K562 (cell line): Measurements from ENCODE around the gene SUMO3. TPM values are rescaled to one million over a fixed set of nuclear protein-coding genes. Genes with fewer than 3 reads are reported as not detected.

Experiments used
- CREBBP ChIP-seq: IDR thresholded peaks from one replicate; pipeline ENCODE4 v1.6.1; 2012; ENCODE audit warnings: low read depth, mild to moderate bottlenecking, control low read depth, inconsistent platforms, low read length
- GABPB1 ChIP-seq: sonication (generic); formaldehyde crosslinking; IDR thresholded peaks from 2 replicates; pipeline ENCODE4 v1.8.0; 2022; ENCODE audit warnings: mild to moderate bottlenecking, missing genetic modification reagents
- GTF2F1 ChIP-seq: IDR thresholded peaks from 2 replicates; pipeline ENCODE4 v1.6.1; 2011; ENCODE audit warnings: low read depth, low read length, improper control_type of control experiment
- JUND ChIP-seq, 2 experiments: IDR thresholded peaks; 2 replicates in 1 of 2; 3 replicates in 1 of 2; pipeline ENCODE4 v1.6.1; 2011; ENCODE audit warnings: borderline replicate concordance in 2 of 2, low read depth in 2 of 2, low read length in 2 of 2, improper control_type of control experiment in 1 of 2, missing biosample characterization in 1 of 2, missing genetic modification characterization in 1 of 2, missing genetic modification reagents in 1 of 2
- MCM7 ChIP-seq, 2 experiments: fragments of 450-650 bp; IDR thresholded peaks; 2 replicates each; pipeline ENCODE4 v1.6.1; 2016 to 2018
- NONO ChIP-seq, 2 experiments: fragments of 200-400 bp in 1 of 2; fragments of 450-650 bp in 1 of 2; formaldehyde crosslinking in 1 of 2; IDR thresholded peaks; 2 replicates each; pipeline ENCODE4 v1.6.1; 2017; ENCODE audit warnings: low read depth in 2 of 2, mild to moderate bottlenecking in 2 of 2, moderate library complexity in 2 of 2, low read length in 1 of 2
- POLR2AphosphoS2 ChIP-seq: IDR thresholded peaks from 2 replicates; pipeline ENCODE4 v1.6.1; 2012; ENCODE audit warnings: low read length, improper control_type of control experiment
- SREBF1 ChIP-seq: fragments of 150-350 bp; IDR thresholded peaks from 2 replicates; pipeline ENCODE4 v1.6.1; 2014; ENCODE audit warnings: antibody characterized with exemption, low read depth, low read length, borderline replicate concordance
- TEAD1 ChIP-seq, 2 experiments: fragments of 450-650 bp in 1 of 2; sonication (generic) in 1 of 2; formaldehyde crosslinking; IDR thresholded peaks; 2 replicates each; pipeline versions ENCODE4 v1.4.0 to v1.8.0; 2020 to 2022; ENCODE audit warnings: mild to moderate bottlenecking in 2 of 2, missing genetic modification reagents in 1 of 2
- ZNF408 ChIP-seq: fragments of 250-450 bp; sonication (Bioruptor Pico); IDR thresholded peaks from 2 replicates; pipeline ENCODE4 v1.4.0; 2020; ENCODE audit warnings: low read depth, mild to moderate bottlenecking, moderate library complexity
- ZNF707 ChIP-seq: fragments of 250-450 bp; sonication (Bioruptor Pico); conservative IDR thresholded peaks from 2 replicates; pipeline ENCODE4 v1.8.0; 2022; ENCODE audit warnings: inconsistent platforms, mild to moderate bottlenecking, moderate library complexity
- ZNF764 ChIP-seq: fragments of 250-450 bp; sonication (Bioruptor Pico); IDR thresholded peaks from 2 replicates; pipeline ENCODE4 v1.4.0; 2020; ENCODE audit warnings: low read depth, mild to moderate bottlenecking, moderate library complexity
- polyA plus RNA-seq, 8 experiments: library from polyadenylated mRNA; depleted of rRNA in 4 of 8; stranded (reverse) in 5 of 8; unstranded in 3 of 8; fragments of >200 nt; fragmentation: Nextera tagmentation in 2 of 8; fragmentation: Illumina TruSeq in 1 of 8; extraction: Ambion mirVana in 2 of 8; extraction: Trizol in 1 of 8; gene quantifications; 2 replicates each; pipeline versions ENCODE4 v1.2.1 to v1.2.3, GENCODE V29; 2011 to 2014; ENCODE audit warnings: inconsistent platforms in 1 of 8, missing spikeins in 1 of 8
- total RNA-seq, 7 experiments: library from RNA; depleted of rRNA in 6 of 7; stranded (reverse); fragments of >200 nt in 6 of 7; fragmentation: Illumina TruSeq in 2 of 7; extraction: Trizol in 2 of 7; gene quantifications; 2 replicates each; pipeline versions ENCODE4 v1.2.1 to v1.2.3, GENCODE V29; 2011 to 2021; ENCODE audit warnings: low replicate concordance in 1 of 7
- TF ChIP-seq, protein P1 (sequence below): fragments of 250-450 bp; sonication (Bioruptor Pico); IDR thresholded peaks from 2 replicates; pipeline ENCODE4 v1.5.0; 2021
- TF ChIP-seq, protein P2 (sequence below): fragments of 450-650 bp; IDR thresholded peaks from 2 replicates; pipeline ENCODE4 v1.6.1; 2017; ENCODE audit warnings: antibody characterized with exemption, mild to moderate bottlenecking
- TF ChIP-seq, protein P3 (sequence below): sonication (generic); formaldehyde crosslinking; IDR thresholded peaks from 2 replicates; pipeline ENCODE4 v1.5.0; 2020; ENCODE audit warnings: missing genetic modification reagents
- TF ChIP-seq, protein P4 (sequence below): sonication (generic); formaldehyde crosslinking; IDR thresholded peaks from 2 replicates; pipeline ENCODE4 v1.8.0; 2022; ENCODE audit warnings: mild to moderate bottlenecking, low read depth, missing genetic modification reagents
- TF ChIP-seq, protein P5 (sequence below): sonication (generic); formaldehyde crosslinking; IDR thresholded peaks from 2 replicates; pipeline ENCODE4 v1.8.0; 2022; ENCODE audit warnings: mild to moderate bottlenecking, missing genetic modification reagents
- TF ChIP-seq, protein P6 (sequence below), 2 experiments: IDR thresholded peaks; 2 replicates each; pipeline ENCODE4 v1.6.1; 2011; ENCODE audit warnings: borderline replicate concordance in 1 of 2, control low read depth in 1 of 2, low read depth in 1 of 2, low read length in 1 of 2, mild to moderate bottlenecking in 1 of 2, mixed read lengths in 1 of 2, moderate library complexity in 1 of 2; ENCODE audit not compliant: insufficient read depth in 1 of 2, insufficient read length in 1 of 2, poor library complexity in 1 of 2, severe bottlenecking in 1 of 2; ENCODE audit errors: extremely low read depth in 1 of 2

Gene SUMO3
- total and polyA plus RNA-seq, 9 of the 15 experiments (the other 6 are each of a cell fraction or from before 2014, with no cell fraction given): 13.9 to 143 (median 113) TPM

DNA sequence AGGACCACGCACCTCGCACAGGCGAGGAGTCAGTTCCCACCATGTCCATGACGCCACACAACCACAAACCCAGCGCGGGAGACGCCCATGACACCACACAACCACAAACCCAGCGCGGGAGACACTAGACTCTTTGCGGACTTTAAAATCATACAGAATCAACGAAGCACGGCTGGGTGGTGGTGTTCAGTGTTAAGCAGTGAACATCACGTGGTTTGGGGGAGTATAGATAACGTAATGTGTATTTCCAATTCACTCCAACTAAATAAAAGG, 36.5 kb upstream of the SUMO3 start (continued):
- TF ChIP-seq, protein P1, sequence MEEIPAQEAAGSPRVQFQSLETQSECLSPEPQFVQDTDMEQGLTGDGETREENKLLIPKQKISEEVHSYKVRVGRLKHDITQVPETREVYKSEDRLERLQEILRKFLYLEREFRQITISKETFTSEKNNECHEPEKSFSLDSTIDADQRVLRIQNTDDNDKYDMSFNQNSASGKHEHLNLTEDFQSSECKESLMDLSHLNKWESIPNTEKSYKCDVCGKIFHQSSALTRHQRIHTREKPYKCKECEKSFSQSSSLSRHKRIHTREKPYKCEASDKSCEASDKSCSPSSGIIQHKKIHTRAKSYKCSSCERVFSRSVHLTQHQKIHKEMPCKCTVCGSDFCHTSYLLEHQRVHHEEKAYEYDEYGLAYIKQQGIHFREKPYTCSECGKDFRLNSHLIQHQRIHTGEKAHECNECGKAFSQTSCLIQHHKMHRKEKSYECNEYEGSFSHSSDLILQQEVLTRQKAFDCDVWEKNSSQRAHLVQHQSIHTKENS (CRISPR knock-in tag): no peak
- TF ChIP-seq CREBBP (no peak), JUND (IDR thresholded peaks at IDR 0.05; ENCODE audit: borderline replicate concordance, low read depth, low read length) (peak; percentile 59), JUND (tag; IDR thresholded peaks at IDR 0.05; ENCODE audit: borderline replicate concordance, low read depth, low read length) (no peak; the same call in 2 of the 3 replicates), GTF2F1 (no peak), SREBF1 (no peak), ZNF408 (no peak), ZNF707 (CRISPR knock-in tag) (no peak), GABPB1 (CRISPR knock-in tag) (peak; percentile 13; the same call in 1 of the 2 replicates), ZNF764 (CRISPR knock-in tag) (no peak), TEAD1 (CRISPR knock-in tag; IDR thresholded peaks at IDR 0.05) (peak in 1 of 2 experiments; percentile 31; a peak in 1 of 4 replicates), POLR2AphosphoS2 (no peak), MCM7 (IDR thresholded peaks at IDR 0.05) (peak in 1 of 2 experiments; percentile 27; a peak in 1 of 4 replicates), NONO (IDR thresholded peaks at IDR 0.05; ENCODE audit: low read depth in 2 of 2, low read length in 1 of 2) (no peak)
- TF ChIP-seq, protein P2, sequence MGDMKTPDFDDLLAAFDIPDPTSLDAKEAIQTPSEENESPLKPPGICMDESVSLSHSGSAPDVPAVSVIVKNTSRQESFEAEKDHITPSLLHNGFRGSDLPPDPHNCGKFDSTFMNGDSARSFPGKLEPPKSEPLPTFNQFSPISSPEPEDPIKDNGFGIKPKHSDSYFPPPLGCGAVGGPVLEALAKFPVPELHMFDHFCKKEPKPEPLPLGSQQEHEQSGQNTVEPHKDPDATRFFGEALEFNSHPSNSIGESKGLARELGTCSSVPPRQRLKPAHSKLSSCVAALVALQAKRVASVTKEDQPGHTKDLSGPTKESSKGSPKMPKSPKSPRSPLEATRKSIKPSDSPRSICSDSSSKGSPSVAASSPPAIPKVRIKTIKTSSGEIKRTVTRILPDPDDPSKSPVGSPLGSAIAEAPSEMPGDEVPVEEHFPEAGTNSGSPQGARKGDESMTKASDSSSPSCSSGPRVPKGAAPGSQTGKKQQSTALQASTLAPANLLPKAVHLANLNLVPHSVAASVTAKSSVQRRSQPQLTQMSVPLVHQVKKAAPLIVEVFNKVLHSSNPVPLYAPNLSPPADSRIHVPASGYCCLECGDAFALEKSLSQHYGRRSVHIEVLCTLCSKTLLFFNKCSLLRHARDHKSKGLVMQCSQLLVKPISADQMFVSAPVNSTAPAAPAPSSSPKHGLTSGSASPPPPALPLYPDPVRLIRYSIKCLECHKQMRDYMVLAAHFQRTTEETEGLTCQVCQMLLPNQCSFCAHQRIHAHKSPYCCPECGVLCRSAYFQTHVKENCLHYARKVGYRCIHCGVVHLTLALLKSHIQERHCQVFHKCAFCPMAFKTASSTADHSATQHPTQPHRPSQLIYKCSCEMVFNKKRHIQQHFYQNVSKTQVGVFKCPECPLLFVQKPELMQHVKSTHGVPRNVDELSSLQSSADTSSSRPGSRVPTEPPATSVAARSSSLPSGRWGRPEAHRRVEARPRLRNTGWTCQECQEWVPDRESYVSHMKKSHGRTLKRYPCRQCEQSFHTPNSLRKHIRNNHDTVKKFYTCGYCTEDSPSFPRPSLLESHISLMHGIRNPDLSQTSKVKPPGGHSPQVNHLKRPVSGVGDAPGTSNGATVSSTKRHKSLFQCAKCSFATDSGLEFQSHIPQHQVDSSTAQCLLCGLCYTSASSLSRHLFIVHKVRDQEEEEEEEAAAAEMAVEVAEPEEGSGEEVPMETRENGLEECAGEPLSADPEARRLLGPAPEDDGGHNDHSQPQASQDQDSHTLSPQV: no peak; the same call in 1 of the 2 replicates
- TF ChIP-seq, protein P3, sequence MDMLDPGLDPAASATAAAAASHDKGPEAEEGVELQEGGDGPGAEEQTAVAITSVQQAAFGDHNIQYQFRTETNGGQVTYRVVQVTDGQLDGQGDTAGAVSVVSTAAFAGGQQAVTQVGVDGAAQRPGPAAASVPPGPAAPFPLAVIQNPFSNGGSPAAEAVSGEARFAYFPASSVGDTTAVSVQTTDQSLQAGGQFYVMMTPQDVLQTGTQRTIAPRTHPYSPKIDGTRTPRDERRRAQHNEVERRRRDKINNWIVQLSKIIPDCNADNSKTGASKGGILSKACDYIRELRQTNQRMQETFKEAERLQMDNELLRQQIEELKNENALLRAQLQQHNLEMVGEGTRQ: peak; percentile 74
- TF ChIP-seq, protein P4, sequence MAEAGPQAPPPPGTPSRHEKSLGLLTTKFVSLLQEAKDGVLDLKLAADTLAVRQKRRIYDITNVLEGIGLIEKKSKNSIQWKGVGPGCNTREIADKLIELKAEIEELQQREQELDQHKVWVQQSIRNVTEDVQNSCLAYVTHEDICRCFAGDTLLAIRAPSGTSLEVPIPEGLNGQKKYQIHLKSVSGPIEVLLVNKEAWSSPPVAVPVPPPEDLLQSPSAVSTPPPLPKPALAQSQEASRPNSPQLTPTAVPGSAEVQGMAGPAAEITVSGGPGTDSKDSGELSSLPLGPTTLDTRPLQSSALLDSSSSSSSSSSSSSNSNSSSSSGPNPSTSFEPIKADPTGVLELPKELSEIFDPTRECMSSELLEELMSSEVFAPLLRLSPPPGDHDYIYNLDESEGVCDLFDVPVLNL (CRISPR knock-in tag): 0 out of 2 replicates have a peak, but pooled peaks have one; percentile 44
- TF ChIP-seq, protein P5, sequence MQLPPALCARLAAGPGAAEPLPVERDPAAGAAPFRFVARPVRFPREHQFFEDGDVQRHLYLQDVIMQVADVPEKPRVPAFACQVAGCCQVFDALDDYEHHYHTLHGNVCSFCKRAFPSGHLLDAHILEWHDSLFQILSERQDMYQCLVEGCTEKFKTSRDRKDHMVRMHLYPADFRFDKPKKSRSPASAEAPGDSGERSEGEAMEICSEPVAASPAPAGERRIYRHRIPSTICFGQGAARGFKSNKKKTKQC (CRISPR knock-in tag): no peak
- TF ChIP-seq, protein P6, sequence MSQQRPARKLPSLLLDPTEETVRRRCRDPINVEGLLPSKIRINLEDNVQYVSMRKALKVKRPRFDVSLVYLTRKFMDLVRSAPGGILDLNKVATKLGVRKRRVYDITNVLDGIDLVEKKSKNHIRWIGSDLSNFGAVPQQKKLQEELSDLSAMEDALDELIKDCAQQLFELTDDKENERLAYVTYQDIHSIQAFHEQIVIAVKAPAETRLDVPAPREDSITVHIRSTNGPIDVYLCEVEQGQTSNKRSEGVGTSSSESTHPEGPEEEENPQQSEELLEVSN (IDR thresholded peaks at IDR 0.05; ENCODE audit: borderline replicate concordance in 1 of 2, extremely low read depth in 1 of 2, insufficient read depth in 1 of 2, insufficient read length in 1 of 2, low read depth in 1 of 2, low read length in 1 of 2, poor library complexity in 1 of 2, severe bottlenecking in 1 of 2): peak; percentile 55 to 95
